H9 (cell line): ENCODE measurements around the gene SLC22A2. TPM values are rescaled to one million over a fixed set of nuclear protein-coding genes. Genes with fewer than 3 reads are reported as not detected.

Experiments
- DNase-seq: peaks from one replicate; pipeline ENCODE4 v3.0.0-alpha.2; 2017
- H2AFZ ChIP-seq: one replicate; pipeline ENCODE4 v1.6.1; 2013; ENCODE audit warnings: mild to moderate bottlenecking, low read length, control low read depth, moderate library complexity
- H2AK5ac ChIP-seq: 2 replicates; pipeline ENCODE4 v1.6.1; 2013; ENCODE audit warnings: low read length, control low read depth, mixed read lengths; ENCODE audit not compliant: insufficient read length
- H2BK120ac ChIP-seq: one replicate; pipeline ENCODE4 v1.6.1; 2013; ENCODE audit warnings: low read depth, mild to moderate bottlenecking, low read length, control low read depth, inconsistent platforms; ENCODE audit not compliant: poor library complexity, severe bottlenecking
- H2BK12ac ChIP-seq: 2 replicates; pipeline ENCODE4 v1.6.1; 2013; ENCODE audit warnings: low read length, control low read depth, mixed read lengths, low read depth; ENCODE audit not compliant: insufficient read length
- H2BK15ac ChIP-seq: 2 replicates; pipeline ENCODE4 v1.6.1; 2013; ENCODE audit warnings: low read depth, low read length, control low read depth
- H2BK20ac ChIP-seq: one replicate; pipeline ENCODE4 v1.6.1; 2013; ENCODE audit warnings: low read depth, mild to moderate bottlenecking, low read length, control low read depth, inconsistent platforms; ENCODE audit not compliant: poor library complexity, severe bottlenecking
- H2BK5ac ChIP-seq: 2 replicates; pipeline ENCODE4 v1.6.1; 2013; ENCODE audit warnings: low read length, control low read depth, mixed read lengths; ENCODE audit not compliant: insufficient read length
- H3K14ac ChIP-seq: 2 replicates; pipeline ENCODE4 v1.6.1; 2013; ENCODE audit warnings: low read length, control low read depth; ENCODE audit not compliant: insufficient read depth
- H3K18ac ChIP-seq: 2 replicates; pipeline ENCODE4 v1.6.1; 2013; ENCODE audit warnings: low read depth, mild to moderate bottlenecking, mixed read lengths, low read length, control low read depth; ENCODE audit not compliant: insufficient read length
- H3K23ac ChIP-seq: 2 replicates; pipeline ENCODE4 v1.6.1; 2013; ENCODE audit warnings: low read length, control low read depth, mixed read lengths, low read depth; ENCODE audit not compliant: insufficient read length
- H3K23me2 ChIP-seq: 2 replicates; pipeline ENCODE4 v1.6.1; 2013; ENCODE audit warnings: low read depth, mild to moderate bottlenecking, mixed read lengths, low read length, control low read depth; ENCODE audit not compliant: insufficient read length, poor library complexity, severe bottlenecking
- H3K27ac ChIP-seq: 2 replicates; pipeline ENCODE4 v1.5.1; 2013; ENCODE audit warnings: low read length, control low read depth, mixed read lengths, low read depth; ENCODE audit not compliant: insufficient read length
- H3K27me3 ChIP-seq: 2 replicates; pipeline ENCODE4 v1.6.1; 2013; ENCODE audit warnings: low read length, control low read depth, inconsistent platforms; ENCODE audit not compliant: insufficient read depth
- H3K4ac ChIP-seq: 2 replicates; pipeline ENCODE4 v1.6.1; 2013; ENCODE audit warnings: low read depth, mild to moderate bottlenecking, control low read depth, inconsistent platforms, low read length, moderate library complexity
- H3K4me1 ChIP-seq: 2 replicates; pipeline ENCODE4 v1.6.1; 2013; ENCODE audit warnings: low read length, control low read depth, inconsistent platforms; ENCODE audit not compliant: insufficient read depth
- H3K4me2 ChIP-seq: 2 replicates; pipeline ENCODE4 v1.6.1; 2013; ENCODE audit warnings: low read length, control low read depth, mixed read lengths; ENCODE audit not compliant: insufficient read length, insufficient read depth
- H3K56ac ChIP-seq: 2 replicates; pipeline ENCODE4 v1.6.1; 2013; ENCODE audit warnings: low read depth, mild to moderate bottlenecking, mixed read lengths, low read length, control low read depth; ENCODE audit not compliant: insufficient read length
- H3K79me1 ChIP-seq: 2 replicates; pipeline ENCODE4 v1.6.1; 2013; ENCODE audit warnings: low read depth, mild to moderate bottlenecking, moderate library complexity, low read length, control low read depth, inconsistent platforms; ENCODE audit not compliant: insufficient read depth, poor library complexity, severe bottlenecking
- H3K79me2 ChIP-seq: 2 replicates; pipeline ENCODE4 v1.6.1; 2013; ENCODE audit warnings: low read length, control low read depth, inconsistent platforms; ENCODE audit not compliant: insufficient read depth
- H3K9ac ChIP-seq: 2 replicates; pipeline ENCODE4 v1.6.1; 2013; ENCODE audit warnings: low read length, control low read depth, mixed read lengths; ENCODE audit not compliant: insufficient read length; ENCODE audit errors: extremely low read depth
- H3K9me3 ChIP-seq: one replicate; pipeline ENCODE4 v1.6.1; 2013; ENCODE audit warnings: low read depth, low read length, inconsistent platforms; ENCODE audit not compliant: control insufficient read depth
- H3T11ph ChIP-seq: one replicate; pipeline ENCODE4 v1.6.1; 2013; ENCODE audit warnings: mild to moderate bottlenecking, low read length, control low read depth, inconsistent platforms
- H4K20me1 ChIP-seq: one replicate; pipeline ENCODE4 v1.6.1; 2013; ENCODE audit not compliant: control insufficient read depth, insufficient read length, insufficient read depth
- H4K5ac ChIP-seq: 2 replicates; pipeline ENCODE4 v1.6.1; 2013; ENCODE audit warnings: low read depth, mild to moderate bottlenecking, mixed read lengths, low read length, control low read depth; ENCODE audit not compliant: insufficient read length
- H4K8ac ChIP-seq: replicated peaks from 2 replicates; pipeline ENCODE4 v1.6.1; 2013; ENCODE audit warnings: low read length, control low read depth, mixed read lengths, low read depth; ENCODE audit not compliant: insufficient read length
- H4K91ac ChIP-seq: 2 replicates; pipeline ENCODE4 v1.6.1; 2013; ENCODE audit warnings: low read depth, mild to moderate bottlenecking, moderate library complexity, mixed read lengths, low read length, control low read depth; ENCODE audit not compliant: insufficient read length
- H3K27ac Mint-ChIP-seq, 3 experiments: 2 replicates in 2 of 3; 3 replicates in 1 of 3; pipeline ENCODE4 v1.8.0; 2020 to 2021; ENCODE audit warnings: mixed read lengths in 3 of 3, mild to moderate bottlenecking in 1 of 3, moderate library complexity in 1 of 3
- H3K27me3 Mint-ChIP-seq: 2 replicates; pipeline ENCODE4 v1.8.0; 2021; ENCODE audit warnings: low read depth, mild to moderate bottlenecking, moderate library complexity, mixed read lengths
- H3K36me3 Mint-ChIP-seq, 3 experiments: 2 replicates in 2 of 3; 3 replicates in 1 of 3; pipeline ENCODE4 v1.8.0; 2020 to 2021; ENCODE audit warnings: low read depth in 3 of 3, mixed read lengths in 3 of 3; ENCODE audit not compliant: insufficient read depth in 1 of 3
- H3K4me1 Mint-ChIP-seq, 2 experiments: 2 replicates each; pipeline ENCODE4 v1.8.0; 2020; ENCODE audit warnings: mixed read lengths in 2 of 2
- H3K4me3 Mint-ChIP-seq, 2 experiments: 2 replicates in 1 of 2; 3 replicates in 1 of 2; pipeline ENCODE4 v1.8.0; 2020 to 2021; ENCODE audit warnings: mild to moderate bottlenecking in 2 of 2, mixed read lengths in 2 of 2, moderate library complexity in 1 of 2
- H3K9me3 Mint-ChIP-seq, 2 experiments: 2 replicates in 1 of 2; 3 replicates in 1 of 2; pipeline ENCODE4 v1.8.0; 2020; ENCODE audit warnings: mild to moderate bottlenecking in 2 of 2, mixed read lengths in 2 of 2, moderate library complexity in 1 of 2
- WGBS: extraction: QIAGEN DNeasy Blood & Tissue Kit; methylation state at CpG from one replicate; pipeline ENCODE4 v1.1.7; 2013; ENCODE audit warnings: missing lambda C conversion rate, low lambda C conversion rate, mixed read lengths; ENCODE audit not compliant: insufficient read length; ENCODE audit errors: extremely low coverage; 5-methylcytosine and 5-hydroxymethylcytosine counted together
- total RNA-seq: library from RNA; stranded (reverse); gene quantifications from 2 replicates; pipeline ENCODE4 v1.2.1, GENCODE V29; 2021
- TF ChIP-seq, protein P1 (sequence below): fragments of 200-600 bp; sonication (generic); conservative IDR thresholded peaks from 3 replicates; pipeline ENCODE4 v1.8.0; 2021; ENCODE audit warnings: antibody characterized with exemption, mild to moderate bottlenecking

The SLC22A2 gene
- total RNA-seq, 1 experiment from 2014 or later, result 1.0 TPM

DNA sequence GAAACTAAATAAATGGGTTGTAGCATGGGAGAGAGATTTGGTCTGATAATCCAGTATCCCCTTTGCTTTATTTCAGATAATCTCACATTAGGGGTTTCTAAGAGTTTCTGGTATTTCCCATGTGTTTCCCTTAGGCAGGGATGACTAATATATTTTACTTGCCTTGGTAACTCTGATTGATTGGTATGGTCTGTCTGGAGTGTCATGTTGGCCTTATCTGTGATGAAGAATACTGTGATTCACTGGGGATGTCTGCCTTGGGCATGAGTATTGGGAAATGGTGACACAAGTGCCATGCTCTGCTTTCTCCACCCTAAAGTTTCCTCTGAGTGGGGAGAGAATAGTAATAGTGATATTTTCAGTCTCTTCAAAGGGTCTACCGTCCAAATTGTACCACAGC is 10.1 kb downstream of the SLC22A2 start:
- Histone ChIP-seq H2BK12ac (no peak overlapping the region), H3K4ac (no peak overlapping the region), H3K4me1 (peaks cover 23% of the 10 kb centered on the region), H3T11ph (no peak overlapping the region), H2BK5ac (no peak overlapping the region), H3K4me2 (no peak overlapping the region), H3K56ac (no peak overlapping the region), H3K79me2 (no peaks in the 10 kb centered on the region), H3K14ac (no peak overlapping the region), H2BK20ac (no peak overlapping the region), H2AK5ac (no peak overlapping the region), H4K5ac (no peak overlapping the region), H4K20me1 (no peaks in the 10 kb centered on the region), H3K18ac (no peak overlapping the region), H2BK120ac (no peak overlapping the region), H2BK15ac (no peak overlapping the region), H2AFZ (no peak overlapping the region), H3K27ac (no peak overlapping the region), H3K79me1 (no peaks in the 10 kb centered on the region), H3K23ac (no peak overlapping the region), H3K9ac (no peak overlapping the region), H3K23me2 (no peaks in the 10 kb centered on the region), H3K27me3 (no peaks in the 10 kb centered on the region), H4K91ac (no peak overlapping the region), H3K9me3 (no peaks in the 10 kb centered on the region), H4K8ac (no peak overlapping the region)
- WGBS, result no CpG with 5 or more reads among the region's 1 CpG
- H3K36me3 Mint-ChIP-seq, result no peaks in the 10 kb centered on the region
- no peaks in the 10 kb centered on the region for H3K27me3 Mint-ChIP-seq
- peak overlapping the region in 2 of 3 experiments; percentile 41 to 93; a peak in 5 of 7 replicates for H3K27ac Mint-ChIP-seq
- no peaks in the 10 kb centered on the region for H3K9me3 Mint-ChIP-seq
- no peak for DNase-seq
- H3K4me1 Mint-ChIP-seq, result peaks cover 71 to 72% of the 10 kb centered on the region in 2 experiments
- no peak overlapping the region for H3K4me3 Mint-ChIP-seq
- TF ChIP-seq, protein P1, sequence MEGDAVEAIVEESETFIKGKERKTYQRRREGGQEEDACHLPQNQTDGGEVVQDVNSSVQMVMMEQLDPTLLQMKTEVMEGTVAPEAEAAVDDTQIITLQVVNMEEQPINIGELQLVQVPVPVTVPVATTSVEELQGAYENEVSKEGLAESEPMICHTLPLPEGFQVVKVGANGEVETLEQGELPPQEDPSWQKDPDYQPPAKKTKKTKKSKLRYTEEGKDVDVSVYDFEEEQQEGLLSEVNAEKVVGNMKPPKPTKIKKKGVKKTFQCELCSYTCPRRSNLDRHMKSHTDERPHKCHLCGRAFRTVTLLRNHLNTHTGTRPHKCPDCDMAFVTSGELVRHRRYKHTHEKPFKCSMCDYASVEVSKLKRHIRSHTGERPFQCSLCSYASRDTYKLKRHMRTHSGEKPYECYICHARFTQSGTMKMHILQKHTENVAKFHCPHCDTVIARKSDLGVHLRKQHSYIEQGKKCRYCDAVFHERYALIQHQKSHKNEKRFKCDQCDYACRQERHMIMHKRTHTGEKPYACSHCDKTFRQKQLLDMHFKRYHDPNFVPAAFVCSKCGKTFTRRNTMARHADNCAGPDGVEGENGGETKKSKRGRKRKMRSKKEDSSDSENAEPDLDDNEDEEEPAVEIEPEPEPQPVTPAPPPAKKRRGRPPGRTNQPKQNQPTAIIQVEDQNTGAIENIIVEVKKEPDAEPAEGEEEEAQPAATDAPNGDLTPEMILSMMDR, result no peak
